Uterine smooth muscle cell (primary cell): ENCODE data around the gene BCL2L14. TPM values are rescaled to one million over a fixed set of nuclear protein-coding genes. Genes with fewer than 3 reads are reported as not detected.

ENCODE experiments used
- total RNA-seq: library from RNA; depleted of rRNA; stranded (reverse); fragments of >200 nt; gene quantifications from 2 replicates; pipeline ENCODE4 v1.2.3, GENCODE V29; 2014

Gene BCL2L14, protein sequence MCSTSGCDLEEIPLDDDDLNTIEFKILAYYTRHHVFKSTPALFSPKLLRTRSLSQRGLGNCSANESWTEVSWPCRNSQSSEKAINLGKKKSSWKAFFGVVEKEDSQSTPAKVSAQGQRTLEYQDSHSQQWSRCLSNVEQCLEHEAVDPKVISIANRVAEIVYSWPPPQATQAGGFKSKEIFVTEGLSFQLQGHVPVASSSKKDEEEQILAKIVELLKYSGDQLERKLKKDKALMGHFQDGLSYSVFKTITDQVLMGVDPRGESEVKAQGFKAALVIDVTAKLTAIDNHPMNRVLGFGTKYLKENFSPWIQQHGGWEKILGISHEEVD
- total RNA-seq: not detected in 2 replicates

GRCh38 chr12:12070674-12071656 is at the start of gene BCL2L14:
Gene BCL2L14 (plus strand): TSS chr12:12070939. CDS start chr12:12079306, 8,367 bp downstream.

Other genes with a start within 250 kb of the BCL2L14 start
- gene LRP6, start 196.1 kb downstream of the BCL2L14 start, total RNA-seq: 55.7 and 88.0 TPM in 2 replicates